SK-N-SH (cell line): ENCODE data around the gene ABCC5. TPM values are rescaled to one million over a fixed set of nuclear protein-coding genes. Genes with fewer than 3 reads are reported as not detected.

ENCODE experiments used
- CTCF ChIA-PET: fragments of 300-600, 350-600 bp; formaldehyde crosslinking; extraction: SDS; loops from one replicate; lab custom pipeline; 2021; lab: Yijun Ruan, JAX
- POLR2A ChIA-PET: fragments of 350-600 bp; sonication (Branson Sonifier 250); formaldehyde crosslinking; extraction: SDS; loops from one replicate; lab custom pipeline; 2020; ENCODE audit warnings: antibody characterized with exemption, inconsistent platforms; lab: Yijun Ruan, JAX
- DNase-seq: peaks from one replicate; pipeline ENCODE4 v3.0.0; 2012
- H2AFZ ChIP-seq: fragments of 200-600 bp; sonication (generic); 2 replicates; pipeline ENCODE4 v1.8.1; 2016; ENCODE audit warnings: antibody characterized with exemption, mild to moderate bottlenecking, low read depth
- H3F3A ChIP-seq: fragments of 200-600 bp; sonication (generic); replicated peaks from 2 replicates; pipeline ENCODE3; 2016; ENCODE audit warnings: antibody characterized with exemption, mild to moderate bottlenecking; ENCODE audit not compliant: insufficient read depth
- H3K27ac ChIP-seq, 2 experiments: fragments of 200-500 bp in 1 of 2; fragments of 200-600 bp in 1 of 2; sonication (Bioruptor generic) in 1 of 2; sonication (generic), shearing (Covaris generic) in 1 of 2; 2 replicates each; pipeline versions ENCODE4 v1.5.1 to v1.6.1; 2014 to 2016; ENCODE audit warnings: low read depth in 2 of 2, inconsistent platforms in 1 of 2, low read length in 1 of 2, mild to moderate bottlenecking in 1 of 2, mixed read lengths in 1 of 2
- H3K27me3 ChIP-seq: fragments of 200-600 bp; sonication (generic), shearing (Covaris generic); 2 replicates; pipeline ENCODE4 v1.6.1; 2016; ENCODE audit warnings: mixed run types; ENCODE audit not compliant: insufficient read depth
- H3K36me3 ChIP-seq, 2 experiments: fragments of 200-500 bp in 1 of 2; fragments of 200-600 bp in 1 of 2; sonication (Bioruptor generic) in 1 of 2; sonication (generic) in 1 of 2; replicated peaks in 1 of 2; 2 replicates each; pipeline versions ENCODE3 to v1.5.1; 2014 to 2016; ENCODE audit warnings: low read length in 1 of 2, mild to moderate bottlenecking in 1 of 2; ENCODE audit not compliant: insufficient read depth in 2 of 2, control insufficient read depth in 1 of 2
- H3K4me1 ChIP-seq, 2 experiments: fragments of 200-500 bp in 1 of 2; fragments of 200-600 bp in 1 of 2; sonication (Bioruptor generic) in 1 of 2; sonication (generic), shearing (Covaris generic) in 1 of 2; 2 replicates each; pipeline versions ENCODE4 v1.5.1 to v1.6.1; 2014 to 2016; ENCODE audit warnings: low read depth in 1 of 2, low read length in 1 of 2, mixed run types in 1 of 2; ENCODE audit not compliant: insufficient read depth in 2 of 2, control insufficient read depth in 1 of 2
- H3K4me2 ChIP-seq: fragments of 200-600 bp; sonication (generic), shearing (Covaris generic); 2 replicates; pipeline ENCODE4 v1.6.1; 2017; ENCODE audit warnings: mixed run types
- H3K4me3 ChIP-seq, 2 experiments: fragments of 200-500 bp in 1 of 2; fragments of 200-600 bp in 1 of 2; sonication (Bioruptor generic) in 1 of 2; sonication (generic), shearing (Covaris generic) in 1 of 2; 2 replicates each; pipeline versions ENCODE4 v1.5.1 to v1.8.1; 2014 to 2016; ENCODE audit warnings: low read depth in 2 of 2, inconsistent platforms in 1 of 2, low read length in 1 of 2, mild to moderate bottlenecking in 1 of 2, mixed read lengths in 1 of 2, moderate library complexity in 1 of 2
- H3K79me2 ChIP-seq: fragments of 200-600 bp; sonication (generic); 2 replicates; pipeline ENCODE4 v1.8.1; 2017; ENCODE audit warnings: mild to moderate bottlenecking; ENCODE audit not compliant: insufficient read depth
- H3K9ac ChIP-seq: fragments of 200-600 bp; sonication (generic); 2 replicates; pipeline ENCODE4 v1.6.1; 2017; ENCODE audit warnings: mixed run types
- H3K9me2 ChIP-seq: fragments of 200-600 bp; sonication (generic); 2 replicates; pipeline ENCODE4 v1.6.1; 2017; ENCODE audit warnings: mixed run types
- H3K9me3 ChIP-seq: fragments of 200-600 bp; sonication (generic); 2 replicates; pipeline ENCODE4 v1.6.1; 2017; ENCODE audit warnings: mixed run types, mild to moderate bottlenecking, moderate library complexity
- H4K20me1 ChIP-seq: fragments of 200-600 bp; sonication (generic); 2 replicates; pipeline ENCODE4 v1.6.1; 2017; ENCODE audit warnings: mild to moderate bottlenecking, mixed run types; ENCODE audit not compliant: insufficient read depth
- CHD2 ChIP-seq: fragments of 150-350 bp; IDR thresholded peaks from 2 replicates; pipeline ENCODE4 v1.6.1; 2018; ENCODE audit warnings: low read length; ENCODE audit not compliant: partially characterized antibody
- CTCF ChIP-seq: fragments of 200-600 bp; sonication (generic); IDR thresholded peaks from 2 replicates; pipeline ENCODE4 v1.6.1; 2017; ENCODE audit warnings: antibody characterized with exemption, mild to moderate bottlenecking, moderate library complexity
- ELF1 ChIP-seq: IDR thresholded peaks from 2 replicates; pipeline ENCODE4 v1.4.0; 2012
- EP300 ChIP-seq, 2 experiments: IDR thresholded peaks; 2 replicates each; pipeline versions ENCODE4 v1.4.0 to v1.6.1; 2012; ENCODE audit warnings: borderline replicate concordance in 1 of 2, low read depth in 1 of 2, low read length in 1 of 2
- EZH2phosphoT487 ChIP-seq: fragments of 200-600 bp; sonication (generic); IDR thresholded peaks from 2 replicates; pipeline ENCODE4 v1.6.1; 2017; ENCODE audit warnings: low read depth, mixed run types, mild to moderate bottlenecking, antibody characterized with exemption, moderate library complexity, borderline replicate concordance
- FOSL2 ChIP-seq: IDR thresholded peaks from 2 replicates; pipeline ENCODE4 v1.4.0; 2012; ENCODE audit warnings: low read depth, mild to moderate bottlenecking, moderate library complexity, borderline replicate concordance
- FOXJ3 ChIP-seq: sonication (generic); formaldehyde crosslinking; IDR thresholded peaks from 2 replicates; pipeline ENCODE4 v1.5.1; 2020; ENCODE audit warnings: mild to moderate bottlenecking, missing genetic modification reagents
- FOXM1 ChIP-seq: IDR thresholded peaks from 2 replicates; pipeline ENCODE4 v1.4.0; 2012; ENCODE audit warnings: low read depth, mild to moderate bottlenecking
- GABPA ChIP-seq: IDR thresholded peaks from 2 replicates; pipeline ENCODE4 v1.4.0; 2012; ENCODE audit warnings: low read depth, mild to moderate bottlenecking
- GATA2 ChIP-seq: sonication (generic); formaldehyde crosslinking; IDR thresholded peaks from 2 replicates; pipeline ENCODE4 v1.5.0; 2020; ENCODE audit warnings: mild to moderate bottlenecking, missing genetic modification reagents
- MAX ChIP-seq: IDR thresholded peaks from 2 replicates; pipeline ENCODE4 v1.4.0; 2012; ENCODE audit warnings: low read depth
- MEF2A ChIP-seq: IDR thresholded peaks from 2 replicates; pipeline ENCODE4 v1.4.0; 2012; ENCODE audit warnings: low read depth, borderline replicate concordance
- MXI1 ChIP-seq: IDR thresholded peaks from 2 replicates; pipeline ENCODE4 v1.6.1; 2012; ENCODE audit warnings: mild to moderate bottlenecking, low read depth, low read length, improper control_type of control experiment
- NFIC ChIP-seq: IDR thresholded peaks from 2 replicates; pipeline ENCODE4 v1.4.0; 2012; ENCODE audit warnings: borderline replicate concordance
- PBX3 ChIP-seq: IDR thresholded peaks from 2 replicates; pipeline ENCODE4; 2012
- POLR2AphosphoS5 ChIP-seq: IDR thresholded peaks from 2 replicates; pipeline ENCODE4 v1.6.1; 2012; ENCODE audit warnings: low read depth, low read length
- RXRA ChIP-seq: IDR thresholded peaks from 2 replicates; pipeline ENCODE4 v1.4.0; 2012; ENCODE audit warnings: low read depth, mild to moderate bottlenecking, borderline replicate concordance
- SIN3A ChIP-seq: IDR thresholded peaks from 2 replicates; pipeline ENCODE4 v1.6.1; 2012; ENCODE audit warnings: low read depth, mild to moderate bottlenecking, low read length, moderate library complexity, borderline replicate concordance
- SMC3 ChIP-seq: IDR thresholded peaks from 2 replicates; pipeline ENCODE4 v1.6.1; 2012; ENCODE audit warnings: low read depth, low read length, improper control_type of control experiment
- TCF12 ChIP-seq: IDR thresholded peaks from 2 replicates; pipeline ENCODE4 v1.4.0; 2012
- TEAD4 ChIP-seq: IDR thresholded peaks from 2 replicates; pipeline ENCODE4 v1.4.0; 2012; ENCODE audit warnings: mild to moderate bottlenecking, borderline replicate concordance; ENCODE audit not compliant: insufficient read depth
- WGBS: methylation state at CpG from one replicate; pipeline ENCODE4 v1.1.6; 2017; ENCODE audit warnings: low lambda C conversion rate; 5-methylcytosine and 5-hydroxymethylcytosine counted together
- polyA plus RNA-seq, 3 experiments: library from polyadenylated mRNA; depleted of rRNA; stranded (reverse); fragments of >200 nt; gene quantifications; 2 replicates each; pipeline ENCODE4 v1.2.3, GENCODE V29; 2012

The ABCC5 gene
- polyA plus RNA-seq, 1 of the 3 experiments (the other 2 are of a cell fraction) = 25.9 TPM

- Histone ChIP-seq H3K4me2 (no peak overlapping the region), H3K36me3 (peaks cover 16 to 29% of the 10 kb centered on the region in 2 experiments), H3K9me2 (no peaks in the 10 kb centered on the region), H3K9ac (no peak overlapping the region), H3K79me2 (no peaks in the 10 kb centered on the region), H4K20me1 (no peaks in the 10 kb centered on the region), H3K27ac (no peak overlapping the region), H3K4me3 (no peak overlapping the region), H3K4me1 (no peaks in the 10 kb centered on the region), H3F3A (no peaks in the 10 kb centered on the region), H3K27me3 (no peaks in the 10 kb centered on the region), H2AFZ (no peak overlapping the region)
- POLR2A ChIA-PET = no interaction called here
- no peak for DNase-seq
- WGBS = 93% methylated on average over 3 of the region's 3 CpGs
- CTCF ChIA-PET = interaction anchor here (1.2 kb wide), 1 partner anchor 363 kb away, joined by 3 read pairs; no protein-coding TSS in a partner anchor
- no peak for TF ChIP-seq POLR2AphosphoS5
- TF ChIP-seq SMC3 = no peak
- no peak for TF ChIP-seq RXRA
- TF ChIP-seq MAX = no peak
- no peak for TF ChIP-seq EZH2phosphoT487
- no peak for TF ChIP-seq FOSL2
- no peak for TF ChIP-seq GATA2 (CRISPR knock-in tag)
- TF ChIP-seq CHD2 = no peak
- TF ChIP-seq FOXM1 = no peak
- TF ChIP-seq, all 33 proteins: peak for 0
- no peaks in the 10 kb centered on the region for H3K9me3 ChIP-seq
Observed at GRCh38 chr3:183927059-183927458, 90.6 kb downstream of the ABCC5 start.

- ChIA-PET POLR2A (no interaction called here), CTCF (interaction anchor here (0.7 to 2.1 kb wide), 2 partner anchors 20 to 29 kb away, joined by 3 to 7 read pairs; no protein-coding TSS in a partner anchor)
- Histone ChIP-seq H3K27me3 (no peaks in the 10 kb centered on the region), H2AFZ (no peak overlapping the region), H3F3A (no peaks in the 10 kb centered on the region), H3K79me2 (no peaks in the 10 kb centered on the region), H3K4me1 (no peaks in the 10 kb centered on the region), H3K4me2 (no peak overlapping the region), H3K27ac (no peak overlapping the region), H4K20me1 (no peaks in the 10 kb centered on the region), H3K9me2 (no peaks in the 10 kb centered on the region), H3K4me3 (no peak overlapping the region), H3K36me3 (peaks cover 19 to 37% of the 10 kb centered on the region in 2 experiments), H3K9ac (no peak overlapping the region), H3K9me3 (no peaks in the 10 kb centered on the region)
- TF ChIP-seq FOXJ3 (CRISPR knock-in tag) (no peak), MXI1 (no peak)
- DNase-seq = no peak
- 91% methylated on average over 7 of the region's 7 CpGs for WGBS
Observed at GRCh38 chr3:183924956-183925355, 92.7 kb downstream of the ABCC5 start.

GRCh38 chr3:183924543-183924942 is 93.1 kb downstream of the ABCC5 start:
- no peak overlapping the region for H3K27ac ChIP-seq
- no peak overlapping the region for H3K4me2 ChIP-seq
- no peaks in the 10 kb centered on the region for H3K9me2 ChIP-seq
- no peak overlapping the region for H3K4me3 ChIP-seq
- no peak overlapping the region for H2AFZ ChIP-seq
- 96% methylated on average over 3 of the region's 3 CpGs for WGBS
- H3K9me3 ChIP-seq = no peaks in the 10 kb centered on the region
- no peaks in the 10 kb centered on the region for H3F3A ChIP-seq
- no peaks in the 10 kb centered on the region for H4K20me1 ChIP-seq
- no peaks in the 10 kb centered on the region for H3K79me2 ChIP-seq
- H3K4me1 ChIP-seq = no peaks in the 10 kb centered on the region
- H3K9ac ChIP-seq = no peak overlapping the region
- ChIA-PET POLR2A (no interaction called here), CTCF (interaction anchor here (0.7 to 2.1 kb wide), 2 partner anchors 20 to 28 kb away, joined by 3 to 7 read pairs; no protein-coding TSS in a partner anchor)
- H3K27me3 ChIP-seq = no peaks in the 10 kb centered on the region
- H3K36me3 ChIP-seq = peaks cover 19 to 40% of the 10 kb centered on the region in 2 experiments
- DNase-seq = no peak
- TF ChIP-seq SIN3A (no peak), FOSL2 (no peak), TCF12 (no peak), EP300 (IDR thresholded peaks at IDR 0.05; ENCODE audit: borderline replicate concordance in 1 of 2, low read depth in 1 of 2, low read length in 1 of 2) (no peak), FOXJ3 (CRISPR knock-in tag) (no peak), TEAD4 (no peak), ELF1 (no peak), CTCF (no peak), NFIC (no peak), MEF2A (no peak), MXI1 (no peak), PBX3 (no peak), GABPA (no peak), SMC3 (no peak)
